CD4-positive, alpha-beta memory T cell (primary cell): ENCODE measurements around the gene FAM168A. TPM values are rescaled to one million over a fixed set of nuclear protein-coding genes. Genes with fewer than 3 reads are reported as not detected.
A peak's percentile ranks its signal among the peaks of the same experiment; 100 is the strongest.

Experiments used
- CTCF ChIA-PET: fragments of 350-600 bp; sonication (Branson Sonifier 250); formaldehyde crosslinking; loops from one replicate; lab custom pipeline; 2021; ENCODE audit warnings: inconsistent platforms; ENCODE audit not compliant: partially characterized antibody; lab: Charles Lee
- POLR2A ChIA-PET: fragments of 350-600 bp; sonication (Branson Sonifier 250); formaldehyde crosslinking; loops from one replicate; lab custom pipeline; 2021; ENCODE audit not compliant: partially characterized antibody; lab: Charles Lee
- DNase-seq, 5 donors: peaks; one replicate each; pipeline versions ENCODE4 v3.0.0 to v3.0.0-alpha.2; 2020 to 2022; ENCODE audit warnings: mixed read lengths in 1 of 5
- H3K27ac ChIP-seq: one replicate; pipeline ENCODE4 v1.7.0; 2013; ENCODE audit warnings: low read depth, low read length
- H3K27me3 ChIP-seq: 2 replicates; pipeline ENCODE4 v1.7.0; 2013; ENCODE audit warnings: mild to moderate bottlenecking, low read length, moderate library complexity; ENCODE audit not compliant: insufficient read depth
- H3K36me3 ChIP-seq: 2 replicates; pipeline ENCODE4 v1.7.0; 2013; ENCODE audit warnings: mild to moderate bottlenecking, low read length, moderate library complexity; ENCODE audit not compliant: insufficient read depth
- H3K4me1 ChIP-seq: 2 replicates; pipeline ENCODE4 v1.7.0; 2013; ENCODE audit warnings: mild to moderate bottlenecking, low read length, moderate library complexity; ENCODE audit not compliant: insufficient read depth
- H3K4me3 ChIP-seq, 2 donors: one replicate each; pipeline ENCODE4 v1.7.0; 2013; ENCODE audit warnings: low read length in 2 of 2, mild to moderate bottlenecking in 1 of 2
- H3K9me3 ChIP-seq, 2 donors: one replicate each; pipeline ENCODE4 v1.7.0; 2013; ENCODE audit warnings: low read length in 2 of 2, control low read depth in 1 of 2; ENCODE audit not compliant: control insufficient read depth in 1 of 2
- H3K27ac Mint-ChIP-seq, 7 donors: one replicate each; pipeline ENCODE4 v1.8.0; 2020 to 2021; ENCODE audit warnings: mixed read lengths in 7 of 7, mild to moderate bottlenecking in 6 of 7, inconsistent platforms in 3 of 7, moderate library complexity in 3 of 7
- H3K27me3 Mint-ChIP-seq, 2 donors: one replicate each; pipeline ENCODE4 v1.8.0; 2020 to 2021; ENCODE audit warnings: mixed read lengths in 2 of 2
- H3K36me3 Mint-ChIP-seq, 2 donors: one replicate each; pipeline ENCODE4 v1.8.0; 2020 to 2021; ENCODE audit warnings: mixed read lengths in 2 of 2, inconsistent platforms in 1 of 2, mild to moderate bottlenecking in 1 of 2
- H3K4me1 Mint-ChIP-seq, 4 donors: one replicate each; pipeline ENCODE4 v1.8.0; 2020 to 2021; ENCODE audit warnings: mixed read lengths in 4 of 4, mild to moderate bottlenecking in 1 of 4
- H3K4me3 Mint-ChIP-seq, 8 donors: one replicate each; pipeline ENCODE4 v1.8.0; 2020 to 2021; ENCODE audit warnings: mixed read lengths in 8 of 8, mild to moderate bottlenecking in 7 of 8, moderate library complexity in 6 of 8, inconsistent platforms in 3 of 8
- H3K9me3 Mint-ChIP-seq, 8 donors: one replicate each; pipeline ENCODE4 v1.8.0; 2020 to 2021; ENCODE audit warnings: mixed read lengths in 8 of 8, mild to moderate bottlenecking in 5 of 8, inconsistent platforms in 3 of 8, moderate library complexity in 1 of 8
- intact Hi-C: fragments of 100-400 bp; cut with micrococcal nuclease; formaldehyde crosslinking; loops from one replicate; pipeline ENCODE4 v1.15.1; 2023
- polyA plus RNA-seq, 2 donors: library from polyadenylated mRNA; unstranded; fragments of 300-500 nt; fragmentation: Illumina TruSeq; gene quantifications; one replicate each; pipeline ENCODE4 v1.2.3, GENCODE V29; 2021
- total RNA-seq, 2 experiments: library from RNA; stranded (reverse); gene quantifications; one replicate each; pipeline ENCODE4 v1.2.3, GENCODE V29; 2021

FAM168A gene
- total and polyA plus RNA-seq, 4 experiments from 2014 or later, result 0.61 to 22.7 (median 12.7) TPM

DNA sequence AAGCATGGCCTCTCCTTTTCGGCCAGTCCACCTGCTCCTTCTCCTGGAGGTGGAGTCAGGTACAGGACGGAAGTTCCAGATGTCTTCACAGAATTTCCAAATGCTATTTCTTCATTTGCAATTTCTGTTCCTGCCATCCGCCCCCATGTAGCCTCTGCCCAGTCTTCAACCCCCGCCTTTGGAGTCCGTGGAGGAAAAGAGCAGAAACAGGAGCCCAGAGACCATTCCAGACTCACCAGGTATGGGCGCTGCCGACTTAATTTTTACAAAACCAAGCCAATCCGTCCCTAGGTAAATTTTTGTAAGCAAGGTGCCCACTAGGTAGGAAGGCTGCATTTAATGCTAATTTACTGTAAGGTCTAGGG lies 192.8 kb downstream of the FAM168A start:
- Mint-ChIP-seq H3K9me3 (no peaks in the 10 kb centered on the region), H3K27me3 (no peaks in the 10 kb centered on the region), H3K4me1 (peaks cover 0 to 1% (median 0%) of the 10 kb centered on the region in 4 donors), H3K27ac (peak overlapping the region in 1 of 7 donors; percentile 66), H3K36me3 (peaks cover 17 to 39% of the 10 kb centered on the region in 2 donors), H3K4me3 (no peak overlapping the region)
- Histone ChIP-seq H3K4me3 (no peak overlapping the region), H3K4me1 (no peaks in the 10 kb centered on the region), H3K27me3 (no peaks in the 10 kb centered on the region), H3K27ac (no peak overlapping the region), H3K36me3 (peaks cover 3% of the 10 kb centered on the region), H3K9me3 (no peaks in the 10 kb centered on the region)
- POLR2A ChIA-PET, result no interaction called here
- CTCF ChIA-PET, result interaction anchor here (1.0 to 1.2 kb wide), 2 partner anchors 9 to 54 kb away, joined by 3 to 5 read pairs; no protein-coding TSS in a partner anchor
- DNase-seq, result no peak
- intact Hi-C loops, result no loop called here

DNA sequence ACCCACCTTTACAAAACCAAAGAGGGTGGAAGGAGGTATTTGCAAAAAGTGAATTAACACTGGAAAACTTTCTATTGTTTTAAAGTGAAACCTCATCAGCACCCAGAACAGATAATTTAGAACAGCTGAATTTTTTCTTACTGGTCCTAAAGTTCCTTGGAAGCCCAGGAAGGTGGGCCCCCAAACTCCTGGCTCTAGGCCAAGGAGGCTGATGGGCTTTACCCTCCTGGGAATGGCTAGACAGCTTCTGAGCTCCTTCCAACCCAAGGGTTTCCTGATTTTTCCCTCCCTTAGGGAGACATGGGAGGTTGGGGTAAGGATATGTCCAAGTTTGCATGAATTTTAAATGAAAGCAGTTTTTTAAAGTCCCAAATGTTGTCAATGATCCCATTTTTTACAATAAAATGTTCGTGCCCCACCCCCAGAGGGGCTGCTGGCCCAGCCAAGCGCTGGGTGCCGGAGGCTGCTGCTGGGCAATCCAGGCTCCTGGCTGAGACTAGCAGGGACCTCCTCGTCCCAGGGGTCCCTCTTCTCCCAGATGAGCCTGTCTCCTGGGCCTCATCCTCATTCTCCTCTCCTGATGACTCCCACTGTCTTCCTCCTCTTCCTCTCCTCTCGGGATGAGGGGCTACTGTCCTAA lies 193.3 kb downstream of the FAM168A start:
- Histone ChIP-seq H3K27me3 (no peaks in the 10 kb centered on the region), H3K27ac (no peak overlapping the region), H3K4me3 (no peak overlapping the region), H3K4me1 (no peaks in the 10 kb centered on the region), H3K9me3 (no peaks in the 10 kb centered on the region), H3K36me3 (peaks cover 3% of the 10 kb centered on the region)
- Mint-ChIP-seq H3K4me1 (peaks cover 0 to 1% (median under 1%) of the 10 kb centered on the region in 4 donors), H3K4me3 (no peak overlapping the region), H3K27me3 (no peaks in the 10 kb centered on the region), H3K36me3 (peaks cover 17 to 35% of the 10 kb centered on the region in 2 donors), H3K27ac (no peak overlapping the region), H3K9me3 (no peaks in the 10 kb centered on the region)
- intact Hi-C loops, result no loop called here
- DNase-seq, result no peak
- ChIA-PET POLR2A (no interaction called here), CTCF (interaction anchor here (1.2 kb wide), 1 partner anchor 10 kb away, joined by 3 read pairs; no protein-coding TSS in a partner anchor)

DNA sequence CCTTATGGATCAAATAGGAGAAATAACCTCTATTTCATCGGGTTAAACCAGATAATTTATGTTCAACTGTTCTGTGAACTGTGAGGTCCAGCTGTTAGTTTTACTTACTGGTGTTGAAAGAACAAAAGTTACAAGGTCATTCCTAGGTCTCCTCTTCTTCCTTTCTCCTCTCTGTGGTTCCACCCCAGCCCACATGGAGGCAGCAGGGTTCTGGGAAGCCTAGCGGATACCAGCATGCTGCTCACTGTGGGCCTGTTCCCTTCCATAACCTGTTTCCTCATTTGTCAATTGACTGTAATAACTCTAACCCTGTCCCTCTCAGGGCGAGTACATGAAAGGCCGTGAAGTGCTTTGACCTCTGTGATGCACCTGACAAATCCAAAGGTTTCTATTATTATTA lies 193.9 kb downstream of the FAM168A start:
- CTCF ChIA-PET, result interaction anchor here (0.8 to 6.0 kb wide), 3 partner anchors 11 to 257 kb away, joined by 4 to 42 read pairs (median 7); no protein-coding TSS in a partner anchor
- intact Hi-C loops, result no loop called here
- H3K36me3 Mint-ChIP-seq, result peaks cover 12 to 30% of the 10 kb centered on the region in 2 donors

DNA sequence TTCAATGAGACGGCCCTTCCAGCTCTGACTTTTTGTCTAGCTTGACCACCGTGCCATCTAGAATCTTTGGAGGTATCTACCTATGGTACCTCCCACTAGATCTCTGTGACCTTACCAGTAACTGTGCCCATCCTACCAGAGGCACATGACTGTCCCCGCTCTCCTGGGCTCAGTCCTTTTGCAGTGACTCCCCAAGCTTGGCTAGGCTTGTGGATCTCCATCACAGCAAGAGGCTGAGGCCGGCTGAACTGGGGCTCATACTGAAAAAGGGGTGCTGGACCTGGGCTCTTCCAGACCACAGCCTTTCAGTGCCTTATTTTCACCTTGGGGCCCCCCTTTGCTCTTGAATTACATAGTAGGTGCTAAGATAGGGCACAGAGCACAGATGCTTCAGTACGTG lies 194.4 kb downstream of the FAM168A start:
- peaks cover 3% of the 10 kb centered on the region for H3K36me3 ChIP-seq
- H3K27ac ChIP-seq, result no peak overlapping the region
- ChIA-PET POLR2A (no interaction called here), CTCF (interaction anchor here (0.8 to 6.0 kb wide), 3 partner anchors 10 to 257 kb away, joined by 4 to 42 read pairs (median 7); no protein-coding TSS in a partner anchor)
- no peak overlapping the region for H3K4me3 ChIP-seq
- H3K4me3 Mint-ChIP-seq, result no peak overlapping the region
- peaks cover 0 to 6% (median under 1%) of the 10 kb centered on the region in 4 donors for H3K4me1 Mint-ChIP-seq
- H3K27ac Mint-ChIP-seq, result peak overlapping the region in 5 of 7 donors; percentile 16 to 66 (median 41)
- no peaks in the 10 kb centered on the region for H3K27me3 ChIP-seq
- no peaks in the 10 kb centered on the region for H3K9me3 ChIP-seq
- DNase-seq, result no peak
- no peaks in the 10 kb centered on the region for H3K27me3 Mint-ChIP-seq
- H3K4me1 ChIP-seq, result no peaks in the 10 kb centered on the region
- no peaks in the 10 kb centered on the region for H3K9me3 Mint-ChIP-seq
- intact Hi-C loops, result loop anchor here (2.0 kb wide), 1 partner anchor 257 kb away; no protein-coding TSS in a partner anchor
- H3K36me3 Mint-ChIP-seq, result peaks cover 8 to 26% of the 10 kb centered on the region in 2 donors

More for the DNA sequence above, 193.9 kb downstream of the FAM168A start:
- Histone ChIP-seq H3K9me3 (no peaks in the 10 kb centered on the region), H3K4me1 (no peaks in the 10 kb centered on the region), H3K4me3 (no peak overlapping the region), H3K36me3 (peaks cover 3% of the 10 kb centered on the region), H3K27ac (no peak overlapping the region), H3K27me3 (no peaks in the 10 kb centered on the region)
- Mint-ChIP-seq H3K4me1 (peaks cover 0 to 6% (median under 1%) of the 10 kb centered on the region in 4 donors), H3K27ac (peak overlapping the region in 3 of 7 donors; percentile 52 to 81 (median 74)), H3K27me3 (no peaks in the 10 kb centered on the region), H3K4me3 (no peak overlapping the region), H3K9me3 (no peaks in the 10 kb centered on the region)
- DNase-seq, result no peak
- POLR2A ChIA-PET, result no interaction called here

DNA sequence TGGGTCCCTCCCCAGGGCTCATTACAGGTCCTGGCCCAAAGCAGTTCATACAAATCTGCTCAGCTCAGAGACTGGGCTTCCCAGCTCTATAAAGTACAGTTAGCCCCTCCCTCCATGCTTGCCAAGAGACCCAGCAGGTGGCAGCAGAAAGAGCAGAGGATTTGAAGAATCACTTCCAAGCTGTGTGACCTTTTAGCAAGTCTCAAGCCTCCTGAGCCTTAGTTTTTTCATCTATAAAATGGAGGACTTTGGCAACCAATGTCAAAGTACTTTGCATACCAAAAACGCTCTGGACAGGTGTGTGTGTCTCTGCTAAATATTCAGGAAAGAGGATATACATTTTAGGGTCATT lies 195.1 kb downstream of the FAM168A start:
- H3K36me3 ChIP-seq, result peaks cover 3% of the 10 kb centered on the region
- CTCF ChIA-PET, result interaction anchor here (1.2 to 6.0 kb wide), 3 partner anchors 11 to 258 kb away, joined by 3 to 42 read pairs (median 7); no protein-coding TSS in a partner anchor
- no peaks in the 10 kb centered on the region for H3K9me3 ChIP-seq
- peak overlapping the region in 4 of 7 donors; percentile 10 to 82 (median 66) for H3K27ac Mint-ChIP-seq
- H3K27me3 Mint-ChIP-seq, result no peaks in the 10 kb centered on the region
- no peaks in the 10 kb centered on the region for H3K27me3 ChIP-seq
- H3K36me3 Mint-ChIP-seq, result peaks cover 8 to 22% of the 10 kb centered on the region in 2 donors
- no peaks in the 10 kb centered on the region for H3K9me3 Mint-ChIP-seq
- H3K4me1 ChIP-seq, result no peaks in the 10 kb centered on the region
- H3K27ac ChIP-seq, result no peak overlapping the region
- H3K4me3 Mint-ChIP-seq, result no peak overlapping the region
- no peak for DNase-seq
- H3K4me3 ChIP-seq, result no peak overlapping the region
- intact Hi-C loops, result loop anchor here (2.0 kb wide), 1 partner anchor 258 kb away; no protein-coding TSS in a partner anchor
- POLR2A ChIA-PET, result interaction anchor here (0.7 kb wide), 1 partner anchor 246 kb away, joined by 3 read pairs; no protein-coding TSS in a partner anchor
- peaks cover 0 to 6% (median under 1%) of the 10 kb centered on the region in 4 donors for H3K4me1 Mint-ChIP-seq

DNA sequence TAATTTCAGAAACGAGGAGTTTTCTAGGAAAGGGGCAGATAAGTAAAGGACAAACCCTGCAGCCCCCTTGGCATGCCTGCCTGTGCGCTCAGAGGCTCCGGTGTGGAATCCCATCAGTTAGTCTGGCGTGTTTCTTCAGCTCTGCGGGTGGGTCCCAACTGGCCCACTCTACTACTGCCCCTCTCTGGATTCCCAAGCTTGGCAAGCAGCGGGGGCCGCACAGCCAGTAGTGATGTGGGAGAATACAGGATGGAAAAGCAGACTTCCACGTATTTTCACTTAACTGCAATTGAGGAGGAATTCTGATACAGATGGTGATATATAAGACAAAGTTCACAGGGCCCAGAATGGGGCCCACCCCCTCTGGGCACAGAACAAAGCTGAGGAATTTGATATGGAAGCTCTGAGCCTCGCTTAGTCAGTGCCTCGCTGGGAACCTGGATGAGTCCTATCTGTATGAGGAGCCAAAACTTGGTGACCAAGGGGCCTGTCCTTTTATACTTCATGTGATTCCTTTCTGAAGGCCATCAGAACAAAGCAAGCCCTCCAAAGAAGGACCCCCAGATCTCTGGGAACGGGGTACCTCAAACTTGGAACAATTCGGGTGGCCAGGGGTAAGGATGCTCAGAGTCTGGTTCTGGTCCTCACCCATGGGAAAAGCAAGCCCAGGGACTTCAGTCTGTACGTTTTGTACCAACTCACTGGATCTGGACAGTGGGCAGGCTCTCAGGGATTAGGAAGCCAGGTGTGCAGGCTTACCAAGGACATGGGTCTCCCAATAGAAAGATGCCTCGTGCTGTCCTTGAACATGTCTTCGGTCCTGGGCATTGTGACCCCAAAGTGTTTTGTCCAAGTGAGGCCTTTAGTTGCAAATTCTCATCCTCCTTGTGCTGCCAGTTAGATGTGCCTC lies 195.7 kb downstream of the FAM168A start:
- peak overlapping the region in 3 of 7 donors; percentile 65 to 82 (median 66) for H3K27ac Mint-ChIP-seq
- H3K9me3 ChIP-seq, result no peaks in the 10 kb centered on the region
- no peaks in the 10 kb centered on the region for H3K4me1 ChIP-seq
- H3K4me1 Mint-ChIP-seq, result peaks cover 0 to 6% (median under 1%) of the 10 kb centered on the region in 4 donors
- intact Hi-C loops, result loop anchor here (2.0 kb wide), 1 partner anchor 259 kb away; no protein-coding TSS in a partner anchor
- H3K27me3 ChIP-seq, result no peaks in the 10 kb centered on the region
- no peak overlapping the region for H3K4me3 ChIP-seq
- no peaks in the 10 kb centered on the region for H3K9me3 Mint-ChIP-seq
- no peak overlapping the region for H3K4me3 Mint-ChIP-seq
- peaks cover 3% of the 10 kb centered on the region for H3K36me3 ChIP-seq
- no peak overlapping the region for H3K27ac ChIP-seq
- CTCF ChIA-PET, result interaction anchor here (0.8 to 6.0 kb wide), 4 partner anchors 12 to 259 kb away, joined by 3 to 42 read pairs (median 6); no protein-coding TSS in a partner anchor
- POLR2A ChIA-PET, result interaction anchor here (0.7 kb wide), 1 partner anchor 246 kb away, joined by 3 read pairs; no protein-coding TSS in a partner anchor
- DNase-seq, result no peak
- H3K27me3 Mint-ChIP-seq, result no peaks in the 10 kb centered on the region
- peaks cover 8 to 15% of the 10 kb centered on the region in 2 donors for H3K36me3 Mint-ChIP-seq
